ENCODE results near the gene LRRC7. TPM values are rescaled to one million over a fixed set of nuclear protein-coding genes. Genes with fewer than 3 reads are reported as not detected.

LRRC7 gene
- total RNA-seq, 1 experiment from 2014 or later = not detected

GRCh38 chr1:69738458-69739250, 170.9 kb downstream of the LRRC7 start:
- no peak for DNase-seq (ENCODE audit: low read depth)
- in situ Hi-C loops (cut with HindIII; ENCODE audit: low pct_unique_long_range_greater_than_20kb, low sequenced_read_pairs) = no loop called here

GRCh38 chr1:69739251-69739605, 171.5 kb downstream of the LRRC7 start:
- in situ Hi-C loops (cut with HindIII; ENCODE audit: low pct_unique_long_range_greater_than_20kb, low sequenced_read_pairs) = no loop called here
- no peak for DNase-seq (ENCODE audit: low read depth)

DNA sequence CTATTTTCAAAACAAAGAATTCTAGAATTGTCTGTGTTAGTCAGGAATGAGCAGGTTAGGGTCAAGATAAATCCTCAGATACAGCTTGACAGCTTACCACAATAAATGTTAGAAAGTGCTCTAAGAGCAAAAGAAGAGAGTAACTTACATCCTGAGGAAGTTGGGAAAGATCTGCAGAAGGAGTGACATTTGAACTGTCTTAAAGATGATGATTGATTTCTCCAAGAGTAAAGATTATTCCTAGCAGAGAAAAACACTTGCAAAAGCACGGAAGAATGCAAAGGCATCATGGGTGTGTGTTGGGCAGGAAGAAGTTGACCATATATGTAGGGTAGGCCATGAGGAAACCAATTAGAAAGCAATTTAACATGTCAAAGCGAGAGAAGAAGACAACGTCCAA, 175.4 kb downstream of the LRRC7 start:
- in situ Hi-C loops (cut with HindIII; ENCODE audit: low pct_unique_long_range_greater_than_20kb, low sequenced_read_pairs) = no loop called here

DNA sequence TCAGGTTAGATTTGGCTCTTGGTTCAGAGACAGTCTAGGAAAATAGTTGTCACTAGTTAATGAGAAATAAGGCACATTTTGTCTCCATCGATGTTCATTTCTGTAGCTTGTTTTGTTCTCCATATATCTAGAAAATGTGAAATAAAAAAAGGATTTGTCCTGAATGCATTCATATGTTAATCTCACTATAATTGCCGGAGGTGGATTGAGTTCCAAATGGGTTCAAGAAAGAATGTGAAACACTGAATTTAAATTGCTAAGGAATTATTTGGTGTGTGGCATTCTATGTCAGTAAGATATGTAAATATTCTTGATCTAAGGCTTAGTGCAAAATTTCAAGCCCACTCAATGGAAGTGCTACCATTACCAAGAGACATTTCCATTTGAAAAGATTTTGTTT, 176.7 kb downstream of the LRRC7 start:
- in situ Hi-C loops (cut with HindIII; ENCODE audit: low pct_unique_long_range_greater_than_20kb, low sequenced_read_pairs) = no loop called here

More for the DNA sequence above, 175.4 kb downstream of the LRRC7 start:
- no peak for DNase-seq (ENCODE audit: low read depth)

DNA sequence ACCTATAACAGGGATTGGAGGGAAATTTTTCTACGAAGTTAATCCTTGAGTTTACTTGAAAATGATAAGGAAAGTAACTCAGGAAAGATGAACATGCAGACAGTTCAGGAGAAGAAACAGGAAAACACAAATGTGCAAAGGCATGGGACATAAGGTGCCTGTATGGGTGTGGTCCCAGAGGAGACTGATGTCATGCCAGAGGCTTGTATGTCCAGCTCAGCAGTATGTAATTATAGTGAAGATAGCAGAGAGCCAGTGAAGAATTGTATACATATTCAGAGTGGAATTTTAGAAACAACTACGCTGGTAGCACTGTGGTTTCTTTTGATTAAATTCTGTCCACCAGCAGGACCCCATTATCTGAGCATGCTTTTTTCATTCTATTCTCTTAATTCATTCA, 179.5 kb downstream of the LRRC7 start:
- DNase-seq (ENCODE audit: low read depth) = no peak
- in situ Hi-C loops (cut with HindIII; ENCODE audit: low pct_unique_long_range_greater_than_20kb, low sequenced_read_pairs) = no loop called here

More for the DNA sequence above, 176.7 kb downstream of the LRRC7 start:
- DNase-seq (ENCODE audit: low read depth) = no peak

- DNase-seq (ENCODE audit: low read depth) = no peak
- in situ Hi-C loops (cut with HindIII; ENCODE audit: low pct_unique_long_range_greater_than_20kb, low sequenced_read_pairs) = no loop called here
These were observed 182.9 kb downstream of the LRRC7 start for GRCh38 chr1:69750638-69751037.

DNA sequence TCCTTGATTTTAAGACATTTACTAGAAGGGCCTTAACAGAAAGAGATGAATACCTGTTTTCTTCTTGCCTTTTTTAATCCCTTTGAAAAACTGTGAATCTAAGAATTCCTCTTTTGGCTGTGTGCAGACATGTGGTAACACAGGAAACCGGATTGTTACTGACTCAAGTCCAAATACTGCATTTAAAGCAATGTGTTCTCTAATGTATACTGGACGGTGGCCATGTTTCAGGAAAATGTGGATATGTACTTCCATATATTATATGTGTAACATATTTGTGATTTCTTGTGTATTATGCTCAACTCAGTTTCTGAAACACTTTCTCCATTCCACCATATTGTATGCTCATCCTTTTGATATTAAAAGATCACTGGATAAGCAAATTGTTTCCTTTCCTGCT, 185.1 kb downstream of the LRRC7 start:
- in situ Hi-C loops (cut with HindIII; ENCODE audit: low pct_unique_long_range_greater_than_20kb, low sequenced_read_pairs) = no loop called here
- DNase-seq (ENCODE audit: low read depth) = no peak

- in situ Hi-C loops (cut with HindIII; ENCODE audit: low pct_unique_long_range_greater_than_20kb, low sequenced_read_pairs) = no loop called here
These were observed 186.8 kb downstream of the LRRC7 start for GRCh38 chr1:69754521-69754920.

DNA sequence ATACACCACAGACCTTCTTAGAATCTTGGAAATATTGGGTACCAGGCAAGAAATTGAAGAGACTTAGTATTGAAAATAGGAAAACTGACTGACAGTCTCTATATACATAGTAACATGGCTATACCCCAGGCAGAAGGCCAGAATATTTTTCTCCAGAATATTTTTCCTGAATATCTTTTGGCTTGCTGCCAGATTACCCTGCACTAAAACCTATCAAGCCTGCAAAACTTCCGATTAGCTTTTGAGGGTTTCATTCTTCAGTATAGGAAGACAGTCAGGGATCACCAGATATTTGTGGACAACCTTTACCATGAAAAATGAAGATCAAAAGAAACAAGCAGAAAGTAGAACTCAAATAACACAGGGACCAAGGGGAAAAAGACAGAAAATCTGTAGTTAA, 187.9 kb downstream of the LRRC7 start:
- no peak for DNase-seq (ENCODE audit: low read depth)
- in situ Hi-C loops (cut with HindIII; ENCODE audit: low pct_unique_long_range_greater_than_20kb, low sequenced_read_pairs) = no loop called here

More at GRCh38 chr1:69754521-69754920, 186.8 kb downstream of the LRRC7 start:
- DNase-seq (ENCODE audit: low read depth) = no peak

GRCh38 chr1:69765951-69766350, 198.2 kb downstream of the LRRC7 start:
- DNase-seq (ENCODE audit: low read depth) = no peak
- in situ Hi-C loops (cut with HindIII; ENCODE audit: low pct_unique_long_range_greater_than_20kb, low sequenced_read_pairs) = no loop called here

GRCh38 chr1:69766431-69767180, 198.9 kb downstream of the LRRC7 start:
- no peak for DNase-seq (ENCODE audit: low read depth)
- in situ Hi-C loops (cut with HindIII; ENCODE audit: low pct_unique_long_range_greater_than_20kb, low sequenced_read_pairs) = no loop called here

DNA sequence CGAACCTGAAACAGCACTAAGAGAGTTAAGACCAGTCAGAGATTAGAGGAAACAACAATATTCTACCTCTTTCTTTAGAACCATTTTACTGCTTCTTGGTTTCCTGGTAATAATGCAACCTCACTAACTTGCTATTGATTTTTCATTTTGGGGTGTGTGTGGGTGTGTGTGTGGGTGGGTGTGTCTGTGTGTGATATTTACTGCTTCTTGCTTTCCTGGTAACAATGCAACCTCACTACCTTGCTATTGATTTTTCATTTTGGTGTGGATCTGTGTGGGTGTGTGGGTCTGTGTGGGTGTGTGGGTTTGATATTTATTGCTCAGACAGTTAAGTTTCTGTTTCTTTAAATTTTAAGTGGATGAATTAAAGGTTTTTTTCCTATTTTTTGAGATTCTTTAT, 208.8 kb downstream of the LRRC7 start:
- in situ Hi-C loops (cut with HindIII; ENCODE audit: low pct_unique_long_range_greater_than_20kb, low sequenced_read_pairs) = no loop called here
- no peak for DNase-seq (ENCODE audit: low read depth)

DNA sequence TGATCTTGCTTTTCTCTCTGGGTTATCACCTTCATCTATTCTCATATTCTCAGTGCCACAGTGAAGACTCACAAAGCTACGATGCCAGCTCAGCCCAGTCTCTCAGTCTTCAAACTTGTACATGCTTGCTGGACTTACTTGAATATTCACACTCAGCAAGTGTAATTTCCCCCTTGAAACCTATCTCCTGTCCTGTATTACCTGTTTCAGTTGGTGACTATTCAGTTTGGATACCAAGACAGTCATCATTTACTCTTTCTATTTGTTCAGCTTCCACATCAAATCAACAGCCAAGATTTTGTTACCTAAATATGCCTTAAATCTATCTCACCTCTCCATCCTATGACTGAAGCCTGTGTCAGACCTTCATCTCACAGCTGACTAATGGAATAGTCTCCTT, 209.7 kb downstream of the LRRC7 start:
- in situ Hi-C loops (cut with HindIII; ENCODE audit: low pct_unique_long_range_greater_than_20kb, low sequenced_read_pairs) = no loop called here
- DNase-seq (ENCODE audit: low read depth) = no peak

GRCh38 chr1:69777971-69778370, 210.2 kb downstream of the LRRC7 start:
- in situ Hi-C loops (cut with HindIII; ENCODE audit: low pct_unique_long_range_greater_than_20kb, low sequenced_read_pairs) = no loop called here
- no peak for DNase-seq (ENCODE audit: low read depth)

DNA sequence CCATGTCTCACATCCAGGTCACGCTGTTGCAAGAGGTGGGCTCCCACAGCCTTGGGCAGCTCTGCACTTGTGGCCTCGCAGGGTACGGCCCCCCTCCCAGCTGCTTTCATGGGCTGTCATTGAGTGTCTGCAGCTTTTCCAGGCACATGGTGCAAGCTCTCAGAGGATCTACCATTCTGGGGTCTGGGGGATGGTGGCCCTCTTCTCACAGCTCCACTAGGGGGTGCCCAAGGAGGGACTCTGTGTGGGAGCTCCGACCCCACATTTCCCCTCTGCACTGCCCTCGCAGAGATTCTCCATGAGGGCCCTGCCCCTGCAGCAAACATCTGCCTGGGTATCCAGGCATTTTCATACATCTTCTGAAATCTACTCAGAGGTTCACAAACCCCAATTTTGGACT, 219.4 kb downstream of the LRRC7 start:
- in situ Hi-C loops (cut with HindIII; ENCODE audit: low pct_unique_long_range_greater_than_20kb, low sequenced_read_pairs) = no loop called here

DNA sequence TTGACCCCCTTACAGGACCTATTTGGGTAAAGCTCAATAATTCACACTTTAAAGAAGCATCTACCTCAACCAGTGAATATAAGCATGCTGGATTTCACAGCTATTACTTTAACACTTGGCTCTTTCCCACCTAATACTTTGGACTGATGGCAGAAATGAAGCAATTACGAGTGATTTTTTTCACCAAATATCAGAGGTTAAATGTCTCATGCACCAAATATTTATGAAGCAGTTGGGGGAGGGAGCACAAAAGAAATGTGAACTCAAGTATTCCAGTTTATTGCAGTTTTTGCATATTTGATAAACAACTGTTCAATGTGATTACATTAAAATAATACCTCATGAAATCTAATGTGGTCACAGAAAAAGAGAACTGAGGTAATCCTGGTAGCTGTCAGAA, 223.6 kb downstream of the LRRC7 start:
- DNase-seq (ENCODE audit: low read depth) = no peak
- in situ Hi-C loops (cut with HindIII; ENCODE audit: low pct_unique_long_range_greater_than_20kb, low sequenced_read_pairs) = no loop called here

More for the DNA sequence above, 219.4 kb downstream of the LRRC7 start:
- no peak for DNase-seq (ENCODE audit: low read depth)

- no peak for DNase-seq (ENCODE audit: low read depth)
- in situ Hi-C loops (cut with HindIII; ENCODE audit: low pct_unique_long_range_greater_than_20kb, low sequenced_read_pairs) = no loop called here
These were observed 227.1 kb downstream of the LRRC7 start for GRCh38 chr1:69794831-69795230.

- in situ Hi-C loops (cut with HindIII; ENCODE audit: low pct_unique_long_range_greater_than_20kb, low sequenced_read_pairs) = no loop called here
- DNase-seq (ENCODE audit: low read depth) = no peak
These were observed 247.2 kb downstream of the LRRC7 start for GRCh38 chr1:69814926-69815325.

DNA sequence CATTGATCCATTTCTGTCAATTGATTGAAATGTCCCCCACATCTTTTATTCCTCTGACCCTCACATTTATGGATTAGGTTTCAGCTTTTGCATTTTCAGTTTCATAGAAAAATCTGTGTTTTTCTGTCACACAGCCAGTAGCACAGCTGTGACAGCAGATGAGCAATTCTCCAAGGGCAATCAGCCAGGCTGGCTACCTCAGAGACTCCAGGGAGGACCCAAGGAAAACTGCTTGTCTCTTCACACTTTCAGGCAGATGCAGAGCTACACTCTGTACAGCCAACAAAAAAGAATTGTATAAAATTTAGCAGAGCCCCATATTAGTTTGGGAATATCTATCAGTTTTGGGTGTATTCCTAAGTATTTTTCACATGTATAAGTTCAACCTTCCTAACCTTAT, 257.2 kb downstream of the LRRC7 start:
- in situ Hi-C loops (cut with HindIII; ENCODE audit: low pct_unique_long_range_greater_than_20kb, low sequenced_read_pairs) = no loop called here
- DNase-seq (ENCODE audit: low read depth) = no peak

- in situ Hi-C loops (cut with HindIII; ENCODE audit: low pct_unique_long_range_greater_than_20kb, low sequenced_read_pairs) = no loop called here
- DNase-seq (ENCODE audit: low read depth) = no peak
These were observed 260.0 kb downstream of the LRRC7 start for GRCh38 chr1:69827732-69828131.
